Astrocyte of the spinal cord (primary cell): ENCODE results near the gene ZNF230.

Experiments
- DNase-seq: peaks from one replicate; pipeline ENCODE4 v3.0.0; 2011; ENCODE audit warnings: low read depth, low spot score
- H3K4me3 ChIP-seq: 2 replicates; pipeline ENCODE4 v1.5.1; 2011; ENCODE audit warnings: low read depth, mild to moderate bottlenecking, low read length, moderate library complexity
- CTCF ChIP-seq: IDR thresholded peaks from 2 replicates; pipeline ENCODE4 v1.5.1; 2012; ENCODE audit warnings: low read depth, mild to moderate bottlenecking, low read length, inconsistent platforms
- in situ Hi-C: cut with HindIII; loops from 2 replicates; pipeline ENCODE4 v1.10.0; 2017; ENCODE audit warnings: low sequenced_read_pairs

The ZNF230 gene

DNA sequence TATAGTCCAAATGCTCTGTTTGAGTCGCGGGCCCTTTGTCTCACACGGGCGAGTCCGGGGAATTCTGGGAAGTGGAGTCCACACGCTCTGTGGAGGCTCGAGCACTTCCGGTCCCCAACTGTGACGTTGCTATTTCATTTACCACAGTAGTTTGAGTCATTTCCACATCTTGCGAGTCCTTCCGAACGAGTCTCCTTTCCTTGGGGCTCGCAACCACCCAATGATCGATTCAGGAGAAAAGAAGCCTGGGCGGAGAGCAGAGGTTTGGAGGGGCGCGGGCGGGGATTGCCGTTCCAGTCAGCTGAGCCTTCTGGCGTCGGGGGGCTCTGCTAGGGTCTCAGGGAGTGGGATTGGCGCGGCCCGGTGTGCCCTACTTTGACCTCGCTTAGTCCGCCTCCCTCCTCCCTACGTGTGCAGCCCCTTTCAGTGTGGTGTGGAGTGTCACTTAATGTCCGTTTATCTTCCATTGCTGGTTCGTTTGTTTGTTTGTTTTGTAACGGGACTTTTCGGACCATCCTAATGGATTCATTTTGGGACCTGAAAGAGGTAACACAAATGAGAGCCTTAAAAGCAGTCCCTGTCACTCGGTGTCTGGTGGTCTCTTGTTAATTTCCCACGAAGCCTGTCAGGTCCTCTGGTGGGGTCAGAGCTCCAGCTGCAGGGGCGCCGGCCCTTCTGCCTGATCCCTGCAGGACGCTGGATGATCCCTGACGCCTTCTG lies 22.6 kb downstream of the ZNF230 start, which contains the start of gene ZNF222:
TSS of gene ZNF222 (plus strand) at position 163 of the 720 bp plus-strand sequence. CDS start at position 221, 58 bp downstream.
- in situ Hi-C loops = no loop called here
- peak within 1 kb of the TSS; percentile 70 for H3K4me3 ChIP-seq
- DNase-seq = peak; percentile 90
- TF ChIP-seq CTCF = no peak

GRCh38 chr19:44026622-44027021 lies 23.9 kb downstream of the ZNF230 start:
- DNase-seq = no peak
- in situ Hi-C loops = no loop called here
- H3K4me3 ChIP-seq = no peak overlapping the region
- TF ChIP-seq CTCF = no peak

- no peak for TF ChIP-seq CTCF
- no peak overlapping the region for H3K4me3 ChIP-seq
- no peak for DNase-seq
- in situ Hi-C loops = no loop called here
Measured at GRCh38 chr19:44032001-44032610, 29.3 kb downstream of the ZNF230 start.

GRCh38 chr19:44042147-44042546 lies 39.4 kb downstream of the ZNF230 start:
- H3K4me3 ChIP-seq = no peak overlapping the region
- TF ChIP-seq CTCF = no peak
- no peak for DNase-seq
- in situ Hi-C loops = no loop called here

- peak overlapping the region; percentile 88 for H3K4me3 ChIP-seq
- in situ Hi-C loops = no loop called here
- no peak for TF ChIP-seq CTCF
- DNase-seq = no peak
Measured at GRCh38 chr19:44050740-44051649, 48.2 kb downstream of the ZNF230 start.

- peak; percentile 94 for DNase-seq
- H3K4me3 ChIP-seq = peak within 1 kb of the TSS; percentile 88
- in situ Hi-C loops = no loop called here
- TF ChIP-seq CTCF = no peak
Measured at GRCh38 chr19:44051650-44052402, 49.1 kb downstream of the ZNF230 start, which contains the start of gene ZNF223. Gene ZNF223, plus strand, starts transcription at chr19:44052036. Its CDS starts 3,141 bp downstream, at chr19:44055177.
